Measurements from ENCODE around the gene AMT.

The AMT gene

GRCh38 chr3:49424816-49425215 lies 2.5 kb upstream of the AMT start:
- H3K9ac ChIP-seq (ENCODE audit: low read depth in 1 of 2, low read length in 2 of 2), result no peak overlapping the region
- no peak overlapping the region for H3K27ac ChIP-seq (ENCODE audit: low read depth in 2 of 2, low read length in 2 of 2)
- no peaks in the 10 kb centered on the region for H3K9me3 ChIP-seq (ENCODE audit: control insufficient read depth in 2 of 2, low read length in 2 of 2)
- H3K27me3 ChIP-seq (ENCODE audit: control insufficient read depth in 2 of 2, insufficient read depth in 2 of 2, low read length in 2 of 2), result no peaks in the 10 kb centered on the region
- H3K36me3 ChIP-seq (ENCODE audit: control insufficient read depth in 2 of 2, insufficient read depth in 2 of 2, low read length in 2 of 2), result peaks cover 0 to 17% of the 10 kb centered on the region in 2 donors
- peaks cover 7 to 13% of the 10 kb centered on the region in 2 donors for H3K4me1 ChIP-seq (ENCODE audit: control insufficient read depth in 2 of 2, insufficient read depth in 2 of 2, low read length in 2 of 2)
- no peak overlapping the region for H3K4me3 ChIP-seq (ENCODE audit: low read length in 2 of 2)

- peaks cover 14% of the 10 kb centered on the region in 2 donors for H3K4me1 ChIP-seq (ENCODE audit: control insufficient read depth in 2 of 2, insufficient read depth in 2 of 2, low read length in 2 of 2)
- H3K27me3 ChIP-seq (ENCODE audit: control insufficient read depth in 2 of 2, insufficient read depth in 2 of 2, low read length in 2 of 2), result no peaks in the 10 kb centered on the region
- peak overlapping the region; percentile 65 to 77 for H3K4me3 ChIP-seq (ENCODE audit: low read length in 2 of 2)
- peak overlapping the region; percentile 18 to 56 for H3K27ac ChIP-seq (ENCODE audit: low read depth in 2 of 2, low read length in 2 of 2)
- H3K9ac ChIP-seq (ENCODE audit: low read depth in 1 of 2, low read length in 2 of 2), result peak overlapping the region; percentile 27 to 65
- peaks cover 5 to 32% of the 10 kb centered on the region in 2 donors for H3K36me3 ChIP-seq (ENCODE audit: control insufficient read depth in 2 of 2, insufficient read depth in 2 of 2, low read length in 2 of 2)
- H3K9me3 ChIP-seq (ENCODE audit: control insufficient read depth in 2 of 2, low read length in 2 of 2), result no peaks in the 10 kb centered on the region
These were observed 339 bp downstream of the AMT start for GRCh38 chr3:49421890-49422378.

- no peak overlapping the region for H3K27ac ChIP-seq (ENCODE audit: low read depth in 2 of 2, low read length in 2 of 2)
- peaks cover 29 to 32% of the 10 kb centered on the region in 2 donors for H3K4me1 ChIP-seq (ENCODE audit: control insufficient read depth in 2 of 2, insufficient read depth in 2 of 2, low read length in 2 of 2)
- no peaks in the 10 kb centered on the region for H3K27me3 ChIP-seq (ENCODE audit: control insufficient read depth in 2 of 2, insufficient read depth in 2 of 2, low read length in 2 of 2)
- H3K36me3 ChIP-seq (ENCODE audit: control insufficient read depth in 2 of 2, insufficient read depth in 2 of 2, low read length in 2 of 2), result peaks cover 19 to 36% of the 10 kb centered on the region in 2 donors
- no peak overlapping the region for H3K4me3 ChIP-seq (ENCODE audit: low read length in 2 of 2)
- no peak overlapping the region for H3K9ac ChIP-seq (ENCODE audit: low read depth in 1 of 2, low read length in 2 of 2)
- H3K9me3 ChIP-seq (ENCODE audit: control insufficient read depth in 2 of 2, low read length in 2 of 2), result no peaks in the 10 kb centered on the region
These were observed 4.7 kb downstream of the AMT start for GRCh38 chr3:49417516-49418120.

- Histone ChIP-seq H3K4me1 (ENCODE audit: control insufficient read depth in 2 of 2, insufficient read depth in 2 of 2, low read length in 2 of 2) (peaks cover 24 to 30% of the 10 kb centered on the region in 2 donors), H3K27me3 (ENCODE audit: control insufficient read depth in 2 of 2, insufficient read depth in 2 of 2, low read length in 2 of 2) (no peaks in the 10 kb centered on the region), H3K9me3 (ENCODE audit: control insufficient read depth in 2 of 2, low read length in 2 of 2) (no peaks in the 10 kb centered on the region), H3K9ac (ENCODE audit: low read depth in 1 of 2, low read length in 2 of 2) (no peak overlapping the region), H3K36me3 (ENCODE audit: control insufficient read depth in 2 of 2, insufficient read depth in 2 of 2, low read length in 2 of 2) (peaks cover 19 to 36% of the 10 kb centered on the region in 2 donors), H3K27ac (ENCODE audit: low read depth in 2 of 2, low read length in 2 of 2) (peak overlapping the region in 1 of 2 donors; percentile 69), H3K4me3 (ENCODE audit: low read length in 2 of 2) (no peak overlapping the region)
These were observed 5.4 kb downstream of the AMT start for GRCh38 chr3:49416867-49417266.

- peak overlapping the region; percentile 11 to 69 for H3K27ac ChIP-seq (ENCODE audit: low read depth in 2 of 2, low read length in 2 of 2)
- peaks cover 21 to 30% of the 10 kb centered on the region in 2 donors for H3K4me1 ChIP-seq (ENCODE audit: control insufficient read depth in 2 of 2, insufficient read depth in 2 of 2, low read length in 2 of 2)
- no peaks in the 10 kb centered on the region for H3K9me3 ChIP-seq (ENCODE audit: control insufficient read depth in 2 of 2, low read length in 2 of 2)
- peaks cover 19 to 36% of the 10 kb centered on the region in 2 donors for H3K36me3 ChIP-seq (ENCODE audit: control insufficient read depth in 2 of 2, insufficient read depth in 2 of 2, low read length in 2 of 2)
- no peak overlapping the region for H3K4me3 ChIP-seq (ENCODE audit: low read length in 2 of 2)
- H3K9ac ChIP-seq (ENCODE audit: low read depth in 1 of 2, low read length in 2 of 2), result peak overlapping the region in 1 of 2 donors; percentile 5
- no peaks in the 10 kb centered on the region for H3K27me3 ChIP-seq (ENCODE audit: control insufficient read depth in 2 of 2, insufficient read depth in 2 of 2, low read length in 2 of 2)
These were observed 6.2 kb downstream of the AMT start for GRCh38 chr3:49415931-49416601.

GRCh38 chr3:49414753-49415152 lies 7.5 kb downstream of the AMT start:
- H3K27ac ChIP-seq (ENCODE audit: low read depth in 2 of 2, low read length in 2 of 2), result no peak overlapping the region
- peaks cover 26 to 38% of the 10 kb centered on the region in 2 donors for H3K4me1 ChIP-seq (ENCODE audit: control insufficient read depth in 2 of 2, insufficient read depth in 2 of 2, low read length in 2 of 2)
- H3K36me3 ChIP-seq (ENCODE audit: control insufficient read depth in 2 of 2, insufficient read depth in 2 of 2, low read length in 2 of 2), result peaks cover 19 to 31% of the 10 kb centered on the region in 2 donors
- H3K9me3 ChIP-seq (ENCODE audit: control insufficient read depth in 2 of 2, low read length in 2 of 2), result no peaks in the 10 kb centered on the region
- H3K27me3 ChIP-seq (ENCODE audit: control insufficient read depth in 2 of 2, insufficient read depth in 2 of 2, low read length in 2 of 2), result no peaks in the 10 kb centered on the region
- H3K4me3 ChIP-seq (ENCODE audit: low read length in 2 of 2), result no peak overlapping the region
- H3K9ac ChIP-seq (ENCODE audit: low read depth in 1 of 2, low read length in 2 of 2), result no peak overlapping the region

- Histone ChIP-seq H3K4me1 (ENCODE audit: control insufficient read depth in 2 of 2, insufficient read depth in 2 of 2, low read length in 2 of 2) (peaks cover 30 to 41% of the 10 kb centered on the region in 2 donors), H3K27me3 (ENCODE audit: control insufficient read depth in 2 of 2, insufficient read depth in 2 of 2, low read length in 2 of 2) (no peaks in the 10 kb centered on the region), H3K9ac (ENCODE audit: low read depth in 1 of 2, low read length in 2 of 2) (peak overlapping the region; percentile 97 to 98), H3K4me3 (ENCODE audit: low read length in 2 of 2) (peak overlapping the region; percentile 95), H3K9me3 (ENCODE audit: control insufficient read depth in 2 of 2, low read length in 2 of 2) (no peaks in the 10 kb centered on the region), H3K27ac (ENCODE audit: low read depth in 2 of 2, low read length in 2 of 2) (peak overlapping the region; percentile 96 to 98), H3K36me3 (ENCODE audit: control insufficient read depth in 2 of 2, insufficient read depth in 2 of 2, low read length in 2 of 2) (peaks cover 19 to 24% of the 10 kb centered on the region in 2 donors)
These were observed 8.9 kb downstream of the AMT start for GRCh38 chr3:49413338-49413734.

GRCh38 chr3:49412632-49413337 lies 9.5 kb downstream of the AMT start:
- peak overlapping the region; percentile 95 for H3K4me3 ChIP-seq (ENCODE audit: low read length in 2 of 2)
- H3K27ac ChIP-seq (ENCODE audit: low read depth in 2 of 2, low read length in 2 of 2), result peak overlapping the region; percentile 96 to 98
- H3K36me3 ChIP-seq (ENCODE audit: control insufficient read depth in 2 of 2, insufficient read depth in 2 of 2, low read length in 2 of 2), result peaks cover 19 to 24% of the 10 kb centered on the region in 2 donors
- peaks cover 30 to 41% of the 10 kb centered on the region in 2 donors for H3K4me1 ChIP-seq (ENCODE audit: control insufficient read depth in 2 of 2, insufficient read depth in 2 of 2, low read length in 2 of 2)
- no peaks in the 10 kb centered on the region for H3K27me3 ChIP-seq (ENCODE audit: control insufficient read depth in 2 of 2, insufficient read depth in 2 of 2, low read length in 2 of 2)
- no peaks in the 10 kb centered on the region for H3K9me3 ChIP-seq (ENCODE audit: control insufficient read depth in 2 of 2, low read length in 2 of 2)
- H3K9ac ChIP-seq (ENCODE audit: low read depth in 1 of 2, low read length in 2 of 2), result peak overlapping the region; percentile 97 to 98

GRCh38 chr3:49411968-49412631 lies 10.2 kb downstream of the AMT start, which contains the start of the genes RHOA and TCTA:
Gene RHOA, minus strand, starts transcription at chr3:49411976. Its CDS starts 36,387 bp downstream, at chr3:49375589.
Gene TCTA, plus strand, starts transcription at chr3:49412423. Its CDS starts 4 bp downstream, at chr3:49412427.
- H3K27ac ChIP-seq (ENCODE audit: low read depth in 2 of 2, low read length in 2 of 2), result peak within 1 kb of the TSS; percentile 97 to 98
- peaks cover 15 to 18% of the 10 kb centered on the region in 2 donors for H3K36me3 ChIP-seq (ENCODE audit: control insufficient read depth in 2 of 2, insufficient read depth in 2 of 2, low read length in 2 of 2)
- peak within 1 kb of the TSS; percentile 95 for H3K4me3 ChIP-seq (ENCODE audit: low read length in 2 of 2)
- H3K9me3 ChIP-seq (ENCODE audit: control insufficient read depth in 2 of 2, low read length in 2 of 2), result no peaks in the 10 kb centered on the region
- peaks cover 32 to 42% of the 10 kb centered on the region in 2 donors for H3K4me1 ChIP-seq (ENCODE audit: control insufficient read depth in 2 of 2, insufficient read depth in 2 of 2, low read length in 2 of 2)
- H3K27me3 ChIP-seq (ENCODE audit: control insufficient read depth in 2 of 2, insufficient read depth in 2 of 2, low read length in 2 of 2), result no peaks in the 10 kb centered on the region
- H3K9ac ChIP-seq (ENCODE audit: low read depth in 1 of 2, low read length in 2 of 2), result peak within 1 kb of the TSS; percentile 97 to 98
